Stimulated activated CD8-positive, alpha-beta memory T cell treated with anti-CD3 and anti-CD28 coated beads, Interleukin-7, amount 100 ng/mL, for 4 hours (primary cell): ENCODE results near the gene LPO.

ENCODE experiments used
- DNase-seq, 2 donors: peaks; one replicate each; pipeline ENCODE4 v3.0.0-alpha.2; 2020; ENCODE audit warnings: low read depth in 2 of 2

Gene LPO

GRCh38 chr17:58317421-58318064, 79.2 kb downstream of the LPO start:
- DNase-seq = peak; percentile 58 to 71

- DNase-seq = no peak
Observed at GRCh38 chr17:58318065-58318481, 79.7 kb downstream of the LPO start.
